Measurements from ENCODE around the gene FBXO42.

FBXO42 gene

GRCh38 chr1:16351994-16352841, at the start of gene FBXO42:
TSS of gene FBXO42 (minus strand) at chr1:16352480. CDS start at chr1:16315418, 37,062 bp downstream.
- TF ChIP-seq GATA2 (IDR thresholded peaks at IDR 0.05; ENCODE audit: low read depth, low read length), result no peak; the same call in 1 of the 2 replicates
- TF ChIP-seq GATA3 (IDR thresholded peaks at IDR 0.05; ENCODE audit: low read depth, low read length), result no peak

GRCh38 chr1:16398371-16398953, 46.2 kb upstream of the FBXO42 start:
- no peak for TF ChIP-seq GATA2 (IDR thresholded peaks at IDR 0.05; ENCODE audit: low read depth, low read length)
- no peak for TF ChIP-seq GATA3 (IDR thresholded peaks at IDR 0.05; ENCODE audit: low read depth, low read length)

- no peak for TF ChIP-seq GATA2 (IDR thresholded peaks at IDR 0.05; ENCODE audit: low read depth, low read length)
- no peak for TF ChIP-seq GATA3 (IDR thresholded peaks at IDR 0.05; ENCODE audit: low read depth, low read length)
Measured at GRCh38 chr1:16397120-16397519, 44.8 kb upstream of the FBXO42 start.

GRCh38 chr1:16396591-16396990, 44.3 kb upstream of the FBXO42 start:
- TF ChIP-seq GATA3 (IDR thresholded peaks at IDR 0.05; ENCODE audit: low read depth, low read length) (no peak), GATA2 (IDR thresholded peaks at IDR 0.05; ENCODE audit: low read depth, low read length) (no peak)

- TF ChIP-seq GATA3 (IDR thresholded peaks at IDR 0.05; ENCODE audit: low read depth, low read length) (no peak), GATA2 (IDR thresholded peaks at IDR 0.05; ENCODE audit: low read depth, low read length) (no peak)
Measured at GRCh38 chr1:16394977-16395376, 42.7 kb upstream of the FBXO42 start.

- TF ChIP-seq GATA3 (IDR thresholded peaks at IDR 0.05; ENCODE audit: low read depth, low read length) (no peak), GATA2 (IDR thresholded peaks at IDR 0.05; ENCODE audit: low read depth, low read length) (no peak)
Measured at GRCh38 chr1:16393570-16394521, 41.6 kb upstream of the FBXO42 start.

- no peak for TF ChIP-seq GATA2 (IDR thresholded peaks at IDR 0.05; ENCODE audit: low read depth, low read length)
- TF ChIP-seq GATA3 (IDR thresholded peaks at IDR 0.05; ENCODE audit: low read depth, low read length), result no peak
Measured at GRCh38 chr1:16392740-16393569, 40.7 kb upstream of the FBXO42 start.

GRCh38 chr1:16391411-16391810, 39.1 kb upstream of the FBXO42 start:
- TF ChIP-seq GATA2 (IDR thresholded peaks at IDR 0.05; ENCODE audit: low read depth, low read length) (no peak), GATA3 (IDR thresholded peaks at IDR 0.05; ENCODE audit: low read depth, low read length) (no peak)

- TF ChIP-seq GATA3 (IDR thresholded peaks at IDR 0.05; ENCODE audit: low read depth, low read length), result no peak
- no peak for TF ChIP-seq GATA2 (IDR thresholded peaks at IDR 0.05; ENCODE audit: low read depth, low read length)
Measured at GRCh38 chr1:16387201-16388188, 35.2 kb upstream of the FBXO42 start.

GRCh38 chr1:16386454-16387113, 34.3 kb upstream of the FBXO42 start:
- TF ChIP-seq GATA3 (IDR thresholded peaks at IDR 0.05; ENCODE audit: low read depth, low read length) (no peak), GATA2 (IDR thresholded peaks at IDR 0.05; ENCODE audit: low read depth, low read length) (no peak)

- TF ChIP-seq GATA2 (IDR thresholded peaks at IDR 0.05; ENCODE audit: low read depth, low read length) (no peak), GATA3 (IDR thresholded peaks at IDR 0.05; ENCODE audit: low read depth, low read length) (no peak)
Measured at GRCh38 chr1:16385659-16386453, 33.6 kb upstream of the FBXO42 start.
